Measurements from ENCODE around the gene TRIM13. TPM values are rescaled to one million over a fixed set of nuclear protein-coding genes. Genes with fewer than 3 reads are reported as not detected.
"Not testable (repeated sequence)": the region's sequence is repeated elsewhere in the genome, so short reads cannot be mapped to it uniquely, and the experiment has no call there.

Gene TRIM13
- total and polyA plus RNA-seq, 2 donors (not counting 1 experiment from before 2014, with no cell fraction given): 21.1 to 24.4 TPM

DNA sequence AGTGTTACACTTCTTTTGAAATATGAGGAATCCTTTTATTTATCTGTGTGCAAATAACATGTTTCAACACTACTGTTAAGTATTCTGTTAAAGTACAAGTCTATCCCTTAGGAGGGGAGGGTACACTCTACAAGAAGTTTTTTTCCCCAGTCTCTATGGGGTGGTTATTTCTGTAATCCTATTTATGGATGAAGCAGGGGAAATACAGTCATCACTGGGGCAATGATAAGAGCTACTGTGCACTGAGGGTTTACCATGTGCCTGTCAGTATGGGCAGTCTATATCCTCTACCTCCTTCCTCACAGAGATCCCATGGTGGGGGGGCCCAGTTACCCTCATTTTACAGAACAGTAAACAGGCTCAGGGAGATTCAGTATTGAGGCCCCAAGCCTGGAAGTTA, 16.6 kb upstream of the TRIM13 start:
- H3K4me2 ChIP-seq (ENCODE audit: extremely low read depth, insufficient read depth, low read length): no peak overlapping the region
- no peaks in the 10 kb centered on the region for H3K79me2 ChIP-seq (ENCODE audit: control insufficient read depth, insufficient read depth, low read length)
- no peak for DNase-seq (ENCODE audit: low read depth in 2 of 2)
- H3K9ac ChIP-seq (ENCODE audit: insufficient read depth, low read length): no peak overlapping the region
- no peak overlapping the region for H3K27ac ChIP-seq (ENCODE audit: insufficient read depth, low read length)
- no peaks in the 10 kb centered on the region for H3K4me1 ChIP-seq (ENCODE audit: control insufficient read depth, extremely low read depth, insufficient read depth, low read length)
- no peak for TF ChIP-seq EZH2 (IDR thresholded peaks at IDR 0.05; ENCODE audit: low read length, missing control alignments)
- no peak for TF ChIP-seq CTCF (conservative IDR thresholded peaks at IDR 0.05 in 1 of 2, IDR thresholded peaks at IDR 0.05 in 1 of 2; ENCODE audit: low read depth in 1 of 2, low read length in 2 of 2)
- no peaks in the 10 kb centered on the region for H3K27me3 ChIP-seq (ENCODE audit: control insufficient read depth, insufficient read depth, low read length)
- no peak overlapping the region for H3K4me3 ChIP-seq (replicated peaks in 1 of 4; ENCODE audit: control extremely low read depth in 1 of 4, insufficient read depth in 1 of 4, low read depth in 3 of 4, low read length in 4 of 4)
- H4K20me1 ChIP-seq (ENCODE audit: control insufficient read depth, extremely low read depth, insufficient read depth, low read length): no peaks in the 10 kb centered on the region
- no peak overlapping the region for H2AFZ ChIP-seq (ENCODE audit: low read length)
- H3K36me3 ChIP-seq (ENCODE audit: control insufficient read depth, insufficient read depth, low read length): no peaks in the 10 kb centered on the region
- no peaks in the 10 kb centered on the region for H3K9me3 ChIP-seq (ENCODE audit: control insufficient read depth, insufficient read depth, low read depth, low read length)

- no peak overlapping the region for H3K27ac ChIP-seq (ENCODE audit: insufficient read depth, low read length)
- no peaks in the 10 kb centered on the region for H3K4me1 ChIP-seq (ENCODE audit: control insufficient read depth, extremely low read depth, insufficient read depth, low read length)
- H3K36me3 ChIP-seq (ENCODE audit: control insufficient read depth, insufficient read depth, low read length): no peaks in the 10 kb centered on the region
- H3K27me3 ChIP-seq (ENCODE audit: control insufficient read depth, insufficient read depth, low read length): no peaks in the 10 kb centered on the region
- H3K4me2 ChIP-seq (ENCODE audit: extremely low read depth, insufficient read depth, low read length): no peak overlapping the region
- no peak overlapping the region for H3K9ac ChIP-seq (ENCODE audit: insufficient read depth, low read length)
- DNase-seq (ENCODE audit: low read depth in 2 of 2): no peak
- no peak overlapping the region for H3K4me3 ChIP-seq (replicated peaks in 1 of 4; ENCODE audit: control extremely low read depth in 1 of 4, insufficient read depth in 1 of 4, low read depth in 3 of 4, low read length in 4 of 4)
- H2AFZ ChIP-seq (ENCODE audit: low read length): no peak overlapping the region
- no peaks in the 10 kb centered on the region for H3K79me2 ChIP-seq (ENCODE audit: control insufficient read depth, insufficient read depth, low read length)
- no peak for TF ChIP-seq CTCF (conservative IDR thresholded peaks at IDR 0.05 in 1 of 2, IDR thresholded peaks at IDR 0.05 in 1 of 2; ENCODE audit: low read depth in 1 of 2, low read length in 2 of 2)
- no peak for TF ChIP-seq EZH2 (IDR thresholded peaks at IDR 0.05; ENCODE audit: low read length, missing control alignments)
- H4K20me1 ChIP-seq (ENCODE audit: control insufficient read depth, extremely low read depth, insufficient read depth, low read length): no peaks in the 10 kb centered on the region
- no peaks in the 10 kb centered on the region for H3K9me3 ChIP-seq (ENCODE audit: control insufficient read depth, insufficient read depth, low read depth, low read length)
These were observed 11.7 kb upstream of the TRIM13 start for GRCh38 chr13:49985129-49985528.

GRCh38 chr13:49986471-49986870, 10.4 kb upstream of the TRIM13 start:
- Histone ChIP-seq H3K27ac (ENCODE audit: insufficient read depth, low read length) (no peak overlapping the region), H2AFZ (ENCODE audit: low read length) (no peak overlapping the region), H3K4me1 (ENCODE audit: control insufficient read depth, extremely low read depth, insufficient read depth, low read length) (no peaks in the 10 kb centered on the region), H3K9ac (ENCODE audit: insufficient read depth, low read length) (no peak overlapping the region), H3K36me3 (ENCODE audit: control insufficient read depth, insufficient read depth, low read length) (no peaks in the 10 kb centered on the region), H3K79me2 (ENCODE audit: control insufficient read depth, insufficient read depth, low read length) (no peaks in the 10 kb centered on the region), H3K4me3 (replicated peaks in 1 of 4; ENCODE audit: control extremely low read depth in 1 of 4, insufficient read depth in 1 of 4, low read depth in 3 of 4, low read length in 4 of 4) (no peak overlapping the region), H3K4me2 (ENCODE audit: extremely low read depth, insufficient read depth, low read length) (no peak overlapping the region), H4K20me1 (ENCODE audit: control insufficient read depth, extremely low read depth, insufficient read depth, low read length) (no peaks in the 10 kb centered on the region), H3K9me3 (ENCODE audit: control insufficient read depth, insufficient read depth, low read depth, low read length) (no peaks in the 10 kb centered on the region), H3K27me3 (ENCODE audit: control insufficient read depth, insufficient read depth, low read length) (no peaks in the 10 kb centered on the region)
- no peak for DNase-seq (ENCODE audit: low read depth in 2 of 2)
- TF ChIP-seq CTCF (conservative IDR thresholded peaks at IDR 0.05 in 1 of 2, IDR thresholded peaks at IDR 0.05 in 1 of 2; ENCODE audit: low read depth in 1 of 2, low read length in 2 of 2) (no peak), EZH2 (IDR thresholded peaks at IDR 0.05; ENCODE audit: low read length, missing control alignments) (no peak)

- not testable (repeated sequence) for H3K4me1 ChIP-seq (ENCODE audit: control insufficient read depth, extremely low read depth, insufficient read depth, low read length); H3K4me3 ChIP-seq (replicated peaks in 1 of 4; ENCODE audit: control extremely low read depth in 1 of 4, insufficient read depth in 1 of 4, low read depth in 3 of 4, low read length in 4 of 4); H2AFZ ChIP-seq (ENCODE audit: low read length); H3K9ac ChIP-seq (ENCODE audit: insufficient read depth, low read length); H3K79me2 ChIP-seq (ENCODE audit: control insufficient read depth, insufficient read depth, low read length); H3K27me3 ChIP-seq (ENCODE audit: control insufficient read depth, insufficient read depth, low read length); DNase-seq (ENCODE audit: low read depth in 2 of 2); H4K20me1 ChIP-seq (ENCODE audit: control insufficient read depth, extremely low read depth, insufficient read depth, low read length); H3K27ac ChIP-seq (ENCODE audit: insufficient read depth, low read length); H3K4me2 ChIP-seq (ENCODE audit: extremely low read depth, insufficient read depth, low read length); H3K9me3 ChIP-seq (ENCODE audit: control insufficient read depth, insufficient read depth, low read depth, low read length); H3K36me3 ChIP-seq (ENCODE audit: control insufficient read depth, insufficient read depth, low read length)
These were observed 6.2 kb upstream of the TRIM13 start for GRCh38 chr13:49990612-49991011.

Measured in fibroblast of lung (primary cell).